Measurements from ENCODE around the gene AOAH. TPM values are rescaled to one million over a fixed set of nuclear protein-coding genes. Genes with fewer than 3 reads are reported as not detected.

Gene AOAH
- total and polyA plus RNA-seq, 2 of the 13 experiments (the other 11 are each of a cell fraction or from before 2014, with no cell fraction given): not detected

GRCh38 chr7:36563706-36564327 lies 160.5 kb downstream of the AOAH start (continued):
- TF ChIP-seq ZNF513 (CRISPR knock-in tag; conservative IDR thresholded peaks at IDR 0.05): no peak
- no peak for TF ChIP-seq ZNF20 (CRISPR knock-in tag; IDR thresholded peaks at IDR 0.05)
- TF ChIP-seq JUND (CRISPR knock-in tag; IDR thresholded peaks at IDR 0.05): no peak
- no peak for TF ChIP-seq ZBTB3 (CRISPR knock-in tag; IDR thresholded peaks at IDR 0.05; ENCODE audit: borderline replicate concordance, low read depth)
- TF ChIP-seq FOXK2 (IDR thresholded peaks at IDR 0.05): no peak
- no peak for TF ChIP-seq ZNF530 (CRISPR knock-in tag; IDR thresholded peaks at IDR 0.05; ENCODE audit: low read depth)

- Histone ChIP-seq H3K9me3 (ENCODE audit: low read length) (no peaks in the 10 kb centered on the region), H3K27ac (ENCODE audit: extremely low read length, insufficient read depth, low read length) (no peak overlapping the region), H4K20me1 (ENCODE audit: insufficient read depth, low read length) (no peaks in the 10 kb centered on the region), H3K79me2 (ENCODE audit: insufficient read depth, low read length) (no peaks in the 10 kb centered on the region), H3K4me1 (ENCODE audit: insufficient read depth, low read length) (no peaks in the 10 kb centered on the region), H3K4me3 (replicated peaks in 1 of 3; ENCODE audit: insufficient read depth in 1 of 3, low read depth in 2 of 3, low read length in 3 of 3) (no peak overlapping the region), H3K4me2 (ENCODE audit: low read depth, low read length) (no peak overlapping the region), H3K36me3 (replicated peaks in 1 of 2; ENCODE audit: control insufficient read depth in 1 of 2, insufficient read depth in 2 of 2, low read length in 2 of 2) (no peaks in the 10 kb centered on the region), H2AFZ (ENCODE audit: low read length) (no peak overlapping the region), H3K27me3 (ENCODE audit: control insufficient read depth in 1 of 2, insufficient read depth in 2 of 2, low read length in 2 of 2) (no peaks in the 10 kb centered on the region), H3K9ac (ENCODE audit: insufficient read depth, low read depth, low read length) (no peak overlapping the region)
- 51% methylated on average over 2 of the region's 2 CpGs for WGBS (ENCODE audit: low lambda C conversion rate)
- POLR2A ChIA-PET: no interaction called here
- intact Hi-C loops (cut with micrococcal nuclease; ENCODE audit: unreplicated experiment) (no loop called here), in situ Hi-C loops (cut with HindIII; ENCODE audit: extremely low pct_ligation_motif_present, low pct_unique_long_range_greater_than_20kb) (no loop called here)
- DNase-seq (ENCODE audit: low spot score): no peak
- no peak for FAIRE-seq
- no TSS peak for BruUV-seq (replicated peaks)
- no peak for ATAC-seq
- CTCF ChIA-PET (ENCODE audit: low intra/inter-chr PET ratio, low total read pairs): no interaction called here
- TF ChIP-seq FOXM1 (CRISPR knock-in tag; IDR thresholded peaks at IDR 0.05) (no peak), ZNF274 (CRISPR knock-in tag; IDR thresholded peaks at IDR 0.05) (no peak), FOXC1 (CRISPR knock-in tag; IDR thresholded peaks at IDR 0.05; ENCODE audit: borderline replicate concordance) (no peak), ZNF225 (CRISPR knock-in tag; IDR thresholded peaks at IDR 0.05) (no peak), BRF2 (CRISPR knock-in tag; IDR thresholded peaks at IDR 0.05) (no peak), ZNF580 (CRISPR knock-in tag; IDR thresholded peaks at IDR 0.05; ENCODE audit: borderline replicate concordance, low read depth) (no peak), MAZ (IDR thresholded peaks at IDR 0.05; ENCODE audit: borderline replicate concordance, low read depth, low read length) (no peak), MAZ (CRISPR knock-in tag; IDR thresholded peaks at IDR 0.05; ENCODE audit: low read depth) (no peak), HNF4G (IDR thresholded peaks at IDR 0.05; ENCODE audit: borderline replicate concordance, low read depth, low read length) (no peak), HNF4G (CRISPR knock-in tag; IDR thresholded peaks at IDR 0.05; ENCODE audit: borderline replicate concordance, low read depth) (no peak), KLF13 (CRISPR knock-in tag; IDR thresholded peaks at IDR 0.05) (no peak), ZUFSP (CRISPR knock-in tag; IDR thresholded peaks at IDR 0.05; ENCODE audit: borderline replicate concordance) (no peak), U2AF2 (IDR thresholded peaks at IDR 0.05; ENCODE audit: low read depth, low read length) (no peak), NFYC (CRISPR knock-in tag; IDR thresholded peaks at IDR 0.05) (no peak), GATAD1 (CRISPR knock-in tag; IDR thresholded peaks at IDR 0.05) (no peak)
These were observed 162.2 kb downstream of the AOAH start for GRCh38 chr7:36562121-36562520.

All from HepG2 (cell line).